Measurements from ENCODE around the gene RAB3GAP1.

RAB3GAP1 gene

DNA sequence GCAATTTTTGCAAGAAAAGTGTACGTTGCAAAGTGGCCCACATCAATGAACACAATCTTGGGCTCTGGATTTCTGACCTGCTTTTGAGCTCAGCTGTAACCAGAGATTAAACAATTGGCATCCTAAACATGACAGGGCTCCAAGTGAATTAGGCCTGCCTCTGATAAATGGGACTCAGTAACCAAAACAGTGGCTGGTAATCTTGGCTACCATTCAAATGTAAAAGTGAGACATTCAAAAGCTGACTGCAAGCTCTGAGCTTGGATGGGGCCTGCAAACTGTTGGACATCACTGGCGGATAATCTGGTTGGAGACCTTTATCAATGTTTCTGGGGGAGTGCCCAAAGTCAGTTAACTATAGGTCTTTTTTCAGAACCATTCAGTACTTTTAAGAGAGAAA, 160.7 kb downstream of the RAB3GAP1 start:
- TF ChIP-seq, protein P1, sequence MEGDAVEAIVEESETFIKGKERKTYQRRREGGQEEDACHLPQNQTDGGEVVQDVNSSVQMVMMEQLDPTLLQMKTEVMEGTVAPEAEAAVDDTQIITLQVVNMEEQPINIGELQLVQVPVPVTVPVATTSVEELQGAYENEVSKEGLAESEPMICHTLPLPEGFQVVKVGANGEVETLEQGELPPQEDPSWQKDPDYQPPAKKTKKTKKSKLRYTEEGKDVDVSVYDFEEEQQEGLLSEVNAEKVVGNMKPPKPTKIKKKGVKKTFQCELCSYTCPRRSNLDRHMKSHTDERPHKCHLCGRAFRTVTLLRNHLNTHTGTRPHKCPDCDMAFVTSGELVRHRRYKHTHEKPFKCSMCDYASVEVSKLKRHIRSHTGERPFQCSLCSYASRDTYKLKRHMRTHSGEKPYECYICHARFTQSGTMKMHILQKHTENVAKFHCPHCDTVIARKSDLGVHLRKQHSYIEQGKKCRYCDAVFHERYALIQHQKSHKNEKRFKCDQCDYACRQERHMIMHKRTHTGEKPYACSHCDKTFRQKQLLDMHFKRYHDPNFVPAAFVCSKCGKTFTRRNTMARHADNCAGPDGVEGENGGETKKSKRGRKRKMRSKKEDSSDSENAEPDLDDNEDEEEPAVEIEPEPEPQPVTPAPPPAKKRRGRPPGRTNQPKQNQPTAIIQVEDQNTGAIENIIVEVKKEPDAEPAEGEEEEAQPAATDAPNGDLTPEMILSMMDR (IDR thresholded peaks at IDR 0.05; ENCODE audit: low read depth, low read length) = no peak
- no peak overlapping the region for H3K4me3 ChIP-seq (ENCODE audit: low read depth, low read length)

DNA sequence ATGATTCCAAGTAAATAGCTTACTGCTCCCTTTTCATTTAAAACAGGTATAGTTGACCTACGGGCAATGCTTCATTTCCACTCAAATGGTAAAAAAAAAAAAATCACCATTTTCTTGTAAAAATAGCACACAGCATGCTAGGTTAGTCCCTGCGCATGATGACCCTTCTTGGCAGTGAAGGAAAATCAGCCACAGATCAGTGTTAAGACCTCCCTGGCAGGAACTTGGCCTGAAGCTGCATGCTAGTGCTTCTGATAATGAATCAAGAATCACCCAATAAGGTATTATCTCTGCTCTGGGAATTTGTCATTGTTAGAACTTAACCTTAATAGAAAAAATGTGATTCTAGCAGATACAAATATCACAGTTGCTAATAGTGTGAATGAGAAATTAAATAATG, 166.3 kb downstream of the RAB3GAP1 start:
- H3K4me3 ChIP-seq (ENCODE audit: low read depth, low read length) = no peak overlapping the region
- TF ChIP-seq, protein P1 (IDR thresholded peaks at IDR 0.05; ENCODE audit: low read depth, low read length) = no peak

DNA sequence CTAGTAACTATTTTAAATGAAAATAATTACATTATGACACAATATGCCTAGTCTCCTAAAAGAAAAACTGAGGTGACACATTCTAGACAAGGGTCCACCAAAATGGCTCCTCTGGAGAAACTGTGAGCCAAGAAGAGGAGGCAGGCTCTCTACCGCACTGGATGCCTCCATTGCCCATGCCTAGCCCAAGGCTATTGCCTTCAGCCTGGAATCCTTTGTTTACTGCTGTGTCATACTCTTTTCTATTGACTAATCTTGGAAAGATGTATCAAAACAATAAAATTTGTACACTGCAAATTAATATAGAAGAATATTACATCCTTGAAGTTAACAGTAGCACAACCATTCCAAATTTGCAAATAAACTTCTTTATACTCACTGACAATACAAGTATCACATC, 167.1 kb downstream of the RAB3GAP1 start:
- H3K4me3 ChIP-seq (ENCODE audit: low read depth, low read length) = no peak overlapping the region
- TF ChIP-seq, protein P1 (IDR thresholded peaks at IDR 0.05; ENCODE audit: low read depth, low read length) = no peak
